HG02973 (cell line): ENCODE measurements around the gene RIMBP2.
"Not testable (repeated sequence)": the region's sequence is repeated elsewhere in the genome, so short reads cannot be mapped to it uniquely, and the experiment has no call there.

Experiments used
- ATAC-seq: cut with Tn5 transposase; IDR thresholded peaks from one replicate; pipeline ENCODE4 v1.9.1; 2021; ENCODE audit warnings: moderate library complexity; ENCODE audit not compliant: unreplicated experiment

The RIMBP2 gene

GRCh38 chr12:130742112-130742511 is 26.0 kb upstream of the RIMBP2 start:
- no peak for ATAC-seq

- ATAC-seq, result no peak
Observed at GRCh38 chr12:130739571-130739970, 23.5 kb upstream of the RIMBP2 start.

GRCh38 chr12:130738403-130738802 is 22.3 kb upstream of the RIMBP2 start:
- ATAC-seq, result not testable (repeated sequence)

GRCh38 chr12:130737731-130738130 is 21.6 kb upstream of the RIMBP2 start:
- ATAC-seq, result no peak

- no peak for ATAC-seq
Observed at GRCh38 chr12:130729344-130729743, 13.2 kb upstream of the RIMBP2 start.

GRCh38 chr12:130728158-130729058 is 12.3 kb upstream of the RIMBP2 start:
- no peak for ATAC-seq

GRCh38 chr12:130719263-130719859 is 3.3 kb upstream of the RIMBP2 start:
- no peak for ATAC-seq

- no peak for ATAC-seq
Observed at GRCh38 chr12:130717752-130718151, 1.7 kb upstream of the RIMBP2 start.

- no peak for ATAC-seq
Observed at GRCh38 chr12:130716969-130717366, 869 bp upstream of the RIMBP2 start.

- no peak for ATAC-seq
Observed at GRCh38 chr12:130715150-130715997, 725 bp downstream of the RIMBP2 start.

GRCh38 chr12:130714591-130715149 is 1.4 kb downstream of the RIMBP2 start:
- ATAC-seq, result no peak

GRCh38 chr12:130714091-130714590 is 2.0 kb downstream of the RIMBP2 start:
- ATAC-seq, result no peak

- ATAC-seq, result no peak
Observed at GRCh38 chr12:130713581-130713991, 2.5 kb downstream of the RIMBP2 start.

- no peak for ATAC-seq
Observed at GRCh38 chr12:130712346-130713065, 3.6 kb downstream of the RIMBP2 start.

GRCh38 chr12:130711756-130712155 is 4.3 kb downstream of the RIMBP2 start:
- no peak for ATAC-seq

GRCh38 chr12:130710733-130711080 is 5.4 kb downstream of the RIMBP2 start:
- ATAC-seq, result no peak

- no peak for ATAC-seq
Observed at GRCh38 chr12:130709971-130710732, 5.9 kb downstream of the RIMBP2 start.

GRCh38 chr12:130709151-130709970 is 6.7 kb downstream of the RIMBP2 start:
- no peak for ATAC-seq

GRCh38 chr12:130708648-130709047 is 7.5 kb downstream of the RIMBP2 start:
- no peak for ATAC-seq
